Frontal cortex (tissue), 4 donors: ENCODE data around the gene EYA2. TPM values are rescaled to one million over a fixed set of nuclear protein-coding genes. Genes with fewer than 3 reads are reported as not detected.
"Not testable (repeated sequence)": the region's sequence is repeated elsewhere in the genome, so short reads cannot be mapped to it uniquely, and the experiment has no call there.

ENCODE experiments used
- DNase-seq, 2 donors: peaks; one replicate each; pipeline ENCODE4 v3.0.0; 2012; ENCODE audit warnings: low spot score in 2 of 2
- FAIRE-seq: peaks from 2 replicates; lab custom pipeline; 2012; peaks lifted over from hg19 to GRCh38; lab: Jason Lieb, UNC
- total RNA-seq: library from RNA; depleted of rRNA; stranded (reverse); fragments of >200 nt; gene quantifications from one replicate; pipeline ENCODE4 v1.2.3, GENCODE V29; 2014
- donor health status: control.
- donor health status: control.
- donor health status: control.

The EYA2 gene
- total RNA-seq, 1 donor from 2014 or later, result 2.4 TPM

DNA sequence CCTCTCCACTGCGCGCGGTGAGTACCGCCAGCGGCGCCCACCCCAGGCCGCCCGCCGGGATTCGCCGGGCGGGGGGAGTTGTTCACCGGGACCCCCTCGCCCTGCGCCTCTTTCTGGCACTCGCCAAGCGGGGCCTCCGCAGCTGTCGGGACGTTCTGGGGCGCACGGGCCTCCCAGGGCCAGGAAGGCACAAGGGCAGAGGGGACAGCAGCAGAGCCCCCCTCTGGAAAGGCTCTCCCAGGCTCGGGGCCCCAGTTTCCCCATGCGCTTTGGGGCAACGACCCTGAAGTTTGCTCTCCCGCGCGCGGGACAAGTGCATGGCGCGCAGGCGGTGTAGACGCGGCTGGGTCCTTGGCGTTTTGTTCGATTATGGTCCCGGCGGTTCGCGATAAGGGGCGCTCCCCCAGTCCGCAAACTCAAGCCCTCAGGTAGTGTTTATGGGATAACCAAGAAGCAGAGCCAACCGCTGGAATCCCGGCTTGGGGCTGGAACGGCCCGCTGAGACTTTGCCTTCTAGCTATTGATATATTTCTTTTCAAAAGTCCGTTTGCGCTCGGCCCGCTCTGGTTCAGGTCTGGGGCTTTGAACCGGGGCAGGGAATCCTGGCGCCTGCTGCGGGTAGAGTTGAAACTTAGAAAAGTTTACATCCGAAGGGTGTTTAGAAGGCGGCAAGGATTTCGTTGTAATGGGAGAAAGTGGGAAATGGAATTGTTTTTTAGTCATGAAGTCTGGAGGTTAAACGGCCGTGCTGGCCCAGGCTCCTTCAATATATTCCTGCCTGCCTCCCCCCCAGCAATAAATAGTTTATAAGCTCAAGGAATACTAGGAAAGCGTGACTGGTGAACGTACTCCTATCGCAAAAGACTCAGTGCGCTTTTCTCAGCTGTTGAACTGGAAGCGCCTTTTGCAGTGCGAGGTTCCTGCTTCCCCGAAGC, 595 bp downstream of the EYA2 start:
- DNase-seq (no peak), FAIRE-seq (no peak)

DNA sequence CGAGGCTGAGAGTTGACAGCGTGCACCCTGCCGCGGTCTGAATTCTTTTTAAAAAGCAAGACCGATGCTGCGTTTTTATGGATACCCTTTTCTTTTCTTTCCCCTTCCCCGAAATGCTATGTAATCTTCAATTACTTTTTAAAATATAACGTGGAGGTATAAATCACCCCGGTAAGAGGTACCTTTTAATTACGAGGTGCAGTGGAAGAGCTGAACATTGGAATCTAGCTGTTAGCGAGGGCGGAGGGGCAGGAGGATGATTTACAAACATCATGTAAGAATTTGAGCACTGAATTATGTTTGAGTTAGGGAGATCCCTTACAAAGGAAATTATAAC, 1.2 kb downstream of the EYA2 start:
- no peak for DNase-seq

GRCh38 chr20:46897328-46897880, 2.8 kb downstream of the EYA2 start:
- no peak for FAIRE-seq
- no peak for DNase-seq

More for the DNA sequence above, 1.2 kb downstream of the EYA2 start:
- no peak for FAIRE-seq

- DNase-seq (no peak), FAIRE-seq (no peak)
Measured at GRCh38 chr20:46898423-46898822, 3.8 kb downstream of the EYA2 start.

- DNase-seq (no peak), FAIRE-seq (no peak)
Measured at GRCh38 chr20:46899621-46900020, 5.0 kb downstream of the EYA2 start.

DNA sequence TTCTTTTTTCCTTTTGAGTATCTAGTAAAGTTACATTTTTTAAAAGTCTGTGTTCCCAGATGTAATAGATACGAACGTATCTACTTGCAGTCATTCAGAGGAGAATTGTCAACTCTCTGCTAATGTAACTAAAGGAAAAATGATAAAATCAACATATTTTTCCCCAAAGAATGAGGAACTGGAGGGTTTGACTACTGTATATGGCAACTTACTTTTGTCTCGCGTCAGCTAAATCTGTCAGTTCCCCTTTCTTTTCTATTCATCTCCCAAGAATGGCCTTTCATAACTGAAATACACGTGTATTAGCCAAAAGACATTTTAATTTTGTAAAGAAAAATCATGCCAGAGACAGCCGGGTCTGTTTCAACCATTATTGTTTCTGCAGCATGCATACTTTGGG, 5.4 kb downstream of the EYA2 start:
- FAIRE-seq, result no peak

DNA sequence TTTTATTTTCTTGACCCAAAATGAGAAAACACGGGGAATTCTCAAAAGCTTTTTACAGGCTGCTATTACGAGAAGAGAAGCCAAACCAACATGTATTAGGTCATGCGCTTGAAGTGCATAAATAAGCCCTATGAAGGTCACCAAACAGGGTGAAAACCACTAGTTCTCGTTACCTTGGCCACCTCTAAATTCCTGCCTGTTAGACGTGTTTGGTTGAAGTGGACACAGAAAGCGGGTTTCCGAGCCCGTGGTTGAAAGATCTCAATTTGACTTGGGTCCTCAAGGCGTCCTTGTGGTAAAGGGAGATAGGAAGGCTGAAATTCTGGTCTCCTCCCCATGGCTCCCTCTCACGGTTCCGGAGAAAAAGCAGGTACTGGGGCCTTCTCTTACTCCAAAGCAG, 6.2 kb downstream of the EYA2 start:
- DNase-seq, result no peak
- no peak for FAIRE-seq

More for the DNA sequence above, 5.4 kb downstream of the EYA2 start:
- no peak for DNase-seq

DNA sequence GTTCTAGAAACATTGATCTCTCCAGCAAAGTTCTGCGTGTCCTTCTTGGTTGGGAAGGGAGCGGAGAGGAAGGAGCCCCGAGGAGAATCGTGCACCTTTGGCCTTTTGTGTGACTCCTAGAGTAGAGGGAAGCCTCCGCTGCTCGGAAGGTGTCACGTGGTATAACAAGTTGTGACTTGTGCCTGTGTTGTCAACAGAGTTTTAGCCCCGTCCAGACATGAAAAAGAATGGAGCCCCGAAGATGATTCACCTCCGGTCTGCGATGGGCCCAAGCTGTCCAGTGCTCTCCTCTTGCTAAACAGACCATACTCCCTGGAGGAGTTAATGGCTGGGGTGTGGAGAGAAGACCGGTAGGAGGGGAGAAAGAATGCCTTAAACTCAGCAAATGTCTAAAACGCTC, 7.0 kb downstream of the EYA2 start:
- no peak for FAIRE-seq
- no peak for DNase-seq

DNA sequence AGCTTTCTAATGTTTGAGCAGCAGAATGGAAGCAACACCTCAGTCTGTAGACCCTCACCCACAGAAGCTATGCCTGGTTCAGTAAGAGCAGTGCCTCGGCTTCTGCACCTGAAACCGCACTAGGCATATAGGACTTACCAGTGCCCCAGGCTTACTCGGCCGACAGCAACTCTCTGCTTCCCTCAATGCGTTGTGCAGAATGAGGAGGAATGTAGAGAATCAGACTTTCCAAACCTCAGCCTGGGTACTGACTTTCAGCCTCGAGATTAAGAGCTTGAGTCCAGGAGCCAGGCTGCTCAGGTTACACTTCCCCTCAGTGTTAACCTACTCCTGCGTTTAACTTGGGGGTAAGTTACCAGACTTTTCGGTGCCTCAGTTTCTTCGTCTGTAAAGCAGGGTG, 8.6 kb downstream of the EYA2 start:
- FAIRE-seq, result no peak
- DNase-seq, result no peak

DNA sequence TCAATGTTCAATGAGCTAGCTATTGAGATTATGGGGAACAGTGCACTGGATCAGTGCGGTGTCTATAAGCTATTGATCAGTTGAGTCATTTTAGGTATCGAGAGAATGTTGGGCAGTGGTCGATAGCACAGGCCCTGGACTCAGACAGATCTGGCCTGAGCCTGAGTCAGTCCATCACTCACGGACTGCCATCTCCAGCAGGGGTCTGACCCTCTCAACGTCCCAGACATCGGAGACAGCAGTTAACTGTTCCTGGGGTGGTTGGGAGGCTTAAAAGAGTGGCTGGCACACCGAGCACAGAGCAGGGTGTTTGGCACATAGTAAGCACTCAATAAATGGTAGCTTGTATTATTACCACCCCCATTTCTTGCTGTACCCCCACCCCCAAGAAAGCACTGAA, 9.3 kb downstream of the EYA2 start:
- no peak for FAIRE-seq
- no peak for DNase-seq

GRCh38 chr20:46905364-46906125, 10.9 kb downstream of the EYA2 start:
- FAIRE-seq (no peak), DNase-seq (no peak)

GRCh38 chr20:46913329-46914044, 18.8 kb downstream of the EYA2 start:
- no peak for DNase-seq
- FAIRE-seq, result no peak

- DNase-seq (no peak), FAIRE-seq (no peak)
Measured at GRCh38 chr20:46914789-46915379, 20.2 kb downstream of the EYA2 start.

DNA sequence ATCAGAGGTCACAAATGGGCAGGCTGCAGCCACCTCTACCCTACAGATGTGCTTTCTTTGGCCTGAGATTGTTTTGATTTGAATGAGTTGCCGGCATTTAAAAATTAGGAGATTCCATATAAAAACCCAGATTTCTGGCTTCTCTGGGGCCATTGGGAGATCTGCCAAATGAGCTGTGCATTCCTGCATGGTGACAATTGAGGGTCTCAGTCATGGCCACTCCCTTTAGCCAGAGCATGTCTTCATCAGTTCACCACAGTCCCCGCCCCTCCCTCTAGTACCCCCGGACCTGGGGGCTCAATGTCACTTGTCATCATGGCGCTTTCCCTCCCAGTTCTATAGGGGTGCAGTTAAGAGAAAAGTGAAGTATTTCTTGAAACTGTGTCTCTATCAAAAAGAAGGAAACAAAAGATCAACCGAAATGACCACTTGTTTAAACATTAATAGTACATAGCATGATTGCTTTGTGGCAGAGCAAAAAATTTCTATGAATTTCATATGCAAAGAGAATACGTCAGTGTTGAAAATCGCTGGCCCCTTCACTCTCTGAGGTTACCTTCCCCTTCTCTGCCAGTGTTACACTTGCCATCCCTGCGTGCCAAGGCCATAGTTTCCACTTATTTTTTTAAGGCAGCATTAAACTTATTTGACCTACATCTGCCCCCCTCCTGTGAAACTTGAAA, 21.1 kb downstream of the EYA2 start:
- DNase-seq (no peak), FAIRE-seq (no peak)

DNA sequence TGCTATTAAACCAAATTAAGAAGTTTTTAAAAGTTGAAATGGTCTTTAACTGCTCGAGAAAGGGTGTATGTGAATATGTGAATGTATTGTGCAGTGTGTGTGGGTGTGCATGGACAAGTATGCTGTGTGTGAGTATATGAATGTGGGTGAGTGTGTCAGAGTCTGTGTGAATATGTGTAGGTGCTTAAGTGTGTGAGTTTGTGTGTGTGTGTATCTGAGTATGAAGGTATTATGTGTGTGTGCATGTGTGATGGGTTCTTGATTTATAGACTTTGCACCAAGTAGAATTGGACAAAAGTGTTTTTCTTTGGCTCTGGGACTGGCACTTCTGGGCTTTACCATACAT, 21.6 kb downstream of the EYA2 start:
- DNase-seq (no peak), FAIRE-seq (no peak)

DNA sequence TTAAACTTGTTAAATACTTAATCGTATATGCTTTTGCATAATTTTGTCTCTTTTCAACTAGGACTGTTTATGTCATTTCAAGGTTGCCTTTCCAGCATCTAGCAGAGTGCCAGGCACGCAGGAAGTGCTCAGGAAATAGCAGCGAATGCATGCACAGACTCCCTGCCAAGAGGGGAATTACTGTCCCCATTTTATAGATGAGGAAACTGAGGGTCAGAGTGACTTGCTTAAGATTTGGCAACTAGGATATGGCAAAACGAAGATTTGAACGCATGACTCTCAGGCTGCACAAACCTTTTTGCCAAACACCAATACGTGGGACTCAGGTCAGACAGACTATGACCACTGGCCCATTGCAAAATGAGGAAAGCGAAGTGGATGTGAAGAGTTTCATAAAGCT, 22.5 kb downstream of the EYA2 start:
- DNase-seq (no peak), FAIRE-seq (no peak)

- DNase-seq, result no peak
- no peak for FAIRE-seq
Measured at GRCh38 chr20:46920114-46920513, 25.5 kb downstream of the EYA2 start.

DNA sequence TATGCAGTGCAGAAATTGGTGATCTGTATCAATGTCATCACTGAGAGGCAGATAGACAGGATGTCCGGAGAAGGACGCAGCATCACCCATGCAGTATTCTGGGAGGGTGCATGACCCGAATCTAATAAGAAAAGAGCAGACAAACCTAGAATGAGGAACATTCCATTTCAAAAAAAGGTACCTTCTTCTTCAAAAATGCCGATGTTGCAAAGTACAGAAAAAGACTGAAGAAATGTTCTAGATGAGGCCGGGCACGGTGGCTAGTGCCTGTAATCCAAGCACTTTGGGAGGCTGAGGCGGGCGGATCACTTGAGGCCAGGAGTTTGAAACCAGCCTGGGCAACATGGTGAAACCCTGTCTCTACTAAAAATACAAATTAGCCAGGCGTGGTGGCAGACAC, 28.2 kb downstream of the EYA2 start:
- not testable (repeated sequence) for FAIRE-seq, DNase-seq

- no peak for DNase-seq
- FAIRE-seq, result no peak
Measured at GRCh38 chr20:46923550-46923949, 28.9 kb downstream of the EYA2 start.
